Stimulated activated CD8-positive, alpha-beta memory T cell treated with anti-CD3 and anti-CD28 coated beads, Interleukin-7, amount 100 ng/mL, for 48 hours (primary cell): ENCODE data around the gene IER2.
A peak's percentile ranks its signal among the peaks of the same experiment; 100 is the strongest.
"Not testable (repeated sequence)": the region's sequence is repeated elsewhere in the genome, so short reads cannot be mapped to it uniquely, and the experiment has no call there.

Experiments used
- DNase-seq, 2 donors: peaks; one replicate each; pipeline ENCODE4 v3.0.0-alpha.2; 2020; ENCODE audit warnings: low read depth in 1 of 2; ENCODE audit errors: extremely low read depth in 1 of 2

The IER2 gene

DNA sequence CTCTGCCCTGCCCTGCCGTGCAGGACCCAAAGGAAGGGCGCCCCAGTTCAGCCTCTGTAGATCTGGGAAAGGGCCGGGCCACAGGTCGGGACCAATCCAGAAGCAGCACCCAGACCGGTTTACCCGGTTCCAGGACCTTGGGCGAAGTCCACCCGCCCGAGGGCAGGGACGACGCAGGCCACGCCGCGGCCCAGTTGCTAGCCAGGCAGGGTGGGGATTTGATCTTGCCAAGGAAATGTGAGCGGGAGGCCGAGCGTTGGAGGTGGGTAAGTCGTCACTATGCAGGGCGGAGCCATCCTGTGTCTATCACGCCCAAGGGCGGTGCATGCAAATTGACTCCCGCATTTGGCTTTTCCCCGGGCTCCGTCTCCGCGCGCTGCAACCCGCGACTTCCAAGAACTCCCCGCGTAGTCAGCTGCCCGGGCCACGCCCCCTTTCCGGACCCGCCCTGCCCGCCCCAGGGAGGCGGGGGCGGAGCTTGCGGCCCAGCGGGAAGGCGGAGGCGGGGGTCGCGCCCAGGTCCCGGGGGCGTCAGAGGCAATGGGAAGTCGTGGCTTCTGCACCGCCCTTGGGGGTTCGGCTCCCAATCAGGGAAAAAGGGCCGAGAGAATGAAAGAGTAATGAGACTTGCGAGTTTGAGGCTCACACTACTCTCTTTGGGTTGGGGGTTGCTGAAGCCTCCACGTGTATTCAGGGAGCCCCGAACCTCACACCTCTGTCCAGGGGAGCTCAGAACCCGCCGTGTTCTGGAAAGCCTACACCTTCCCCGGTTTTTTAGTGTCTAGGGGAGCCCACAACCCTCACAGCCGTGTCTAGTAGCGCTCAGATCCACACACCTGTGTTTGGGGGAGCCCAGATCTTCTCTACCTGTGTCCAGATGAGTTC, 12.8 kb downstream of the IER2 start:
- peak; percentile 85 to 93 for DNase-seq

GRCh38 chr19:13163609-13164342, 13.6 kb downstream of the IER2 start:
- no peak for DNase-seq

GRCh38 chr19:13164343-13165161, 14.3 kb downstream of the IER2 start:
- DNase-seq: no peak

DNA sequence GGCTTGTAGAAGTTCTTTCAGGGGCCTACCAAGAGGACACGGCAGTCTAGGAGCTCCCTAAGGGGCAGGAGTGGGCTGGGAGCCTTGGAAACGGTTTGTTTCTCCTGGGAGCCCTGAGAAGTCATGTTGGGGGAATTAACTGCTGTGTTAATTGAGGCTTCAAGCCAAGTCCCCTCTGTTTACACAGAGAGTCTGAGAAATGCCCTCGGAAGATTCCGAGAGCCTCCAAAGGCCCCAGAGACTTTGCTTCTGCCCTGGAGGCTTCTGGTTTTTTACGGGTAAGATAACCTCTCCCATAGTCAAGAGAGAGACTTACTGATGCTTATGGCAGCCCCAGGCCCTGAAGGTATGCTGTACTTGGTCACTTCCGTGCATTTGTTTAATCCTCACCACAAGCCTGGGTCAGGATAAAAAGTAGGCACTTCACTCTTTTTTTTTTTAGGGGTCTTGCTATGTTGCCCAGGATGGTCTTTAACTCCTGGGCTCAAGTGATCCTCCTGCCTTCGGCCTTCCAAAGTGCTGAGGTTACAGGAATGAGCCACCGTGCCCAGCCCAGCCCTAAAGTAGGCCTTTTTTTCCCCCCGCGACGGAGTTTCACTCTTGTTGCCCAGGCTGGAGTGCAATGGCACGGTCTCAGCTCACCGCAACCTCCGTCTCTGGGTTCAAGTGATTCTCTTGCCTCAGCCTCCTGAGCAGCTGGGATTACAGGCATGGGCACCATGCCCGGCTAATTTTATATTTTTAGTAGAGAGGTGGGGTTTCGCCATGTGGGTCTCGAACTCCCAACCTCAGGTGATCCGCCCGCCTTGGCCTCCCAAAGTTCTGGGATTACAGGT, 15.2 kb downstream of the IER2 start:
- DNase-seq: no peak

GRCh38 chr19:13166151-13166550, 15.9 kb downstream of the IER2 start:
- DNase-seq: not testable (repeated sequence)

DNA sequence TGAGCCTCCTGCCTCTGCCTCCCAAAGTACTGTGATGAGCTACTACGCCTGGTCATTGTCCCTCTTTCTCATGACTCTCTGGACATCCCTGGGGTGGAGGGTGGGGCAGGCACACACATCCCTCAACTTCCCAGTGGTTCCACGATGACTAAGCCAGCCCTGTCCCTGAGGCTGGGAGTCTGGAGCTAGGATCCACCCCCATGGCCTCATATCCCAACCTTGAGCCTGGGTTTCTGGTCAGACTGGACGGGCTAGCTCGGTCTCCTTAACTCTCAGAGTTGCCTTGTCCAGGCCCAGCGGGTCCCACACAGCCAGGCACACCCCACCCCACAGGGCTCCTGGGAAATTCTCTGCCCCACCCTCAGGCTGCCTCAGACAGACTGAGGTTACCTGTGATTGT, 19.6 kb downstream of the IER2 start:
- DNase-seq: no peak

GRCh38 chr19:13171146-13171545, 20.9 kb downstream of the IER2 start:
- no peak for DNase-seq

GRCh38 chr19:13172346-13173138, 22.3 kb downstream of the IER2 start:
- DNase-seq: peak in 1 of 2 donors; percentile 85

GRCh38 chr19:13173139-13173737, 23.0 kb downstream of the IER2 start:
- no peak for DNase-seq

GRCh38 chr19:13176345-13176744, 26.1 kb downstream of the IER2 start:
- DNase-seq: no peak

DNA sequence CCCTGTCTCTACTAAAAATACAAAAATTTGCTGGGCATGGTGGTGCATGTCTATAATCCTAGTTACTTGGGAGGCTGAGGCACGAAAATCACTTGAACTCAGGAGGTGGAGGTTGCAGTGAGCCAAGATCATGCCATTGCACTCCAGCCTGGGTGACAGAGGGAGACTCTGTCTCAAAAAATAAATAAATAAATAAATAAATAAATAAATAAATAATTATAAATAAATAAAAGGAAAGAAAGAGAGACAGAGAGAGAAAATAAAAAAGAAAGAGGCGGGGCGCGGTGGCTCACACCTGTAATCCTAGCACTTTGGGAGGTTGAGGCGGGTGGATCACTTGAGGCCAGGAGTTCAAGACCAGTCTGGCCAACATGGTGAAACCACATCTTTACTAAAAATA, 27.4 kb downstream of the IER2 start:
- DNase-seq: not testable (repeated sequence)

- DNase-seq: not testable (repeated sequence)
Observed at GRCh38 chr19:13178291-13178690, 28.1 kb downstream of the IER2 start.

- DNase-seq: no peak
Observed at GRCh38 chr19:13181747-13182388, 31.7 kb downstream of the IER2 start.

- not testable (repeated sequence) for DNase-seq
Observed at GRCh38 chr19:13184926-13185325, 34.7 kb downstream of the IER2 start.

- DNase-seq: not testable (repeated sequence)
Observed at GRCh38 chr19:13185763-13186657, 35.8 kb downstream of the IER2 start.

DNA sequence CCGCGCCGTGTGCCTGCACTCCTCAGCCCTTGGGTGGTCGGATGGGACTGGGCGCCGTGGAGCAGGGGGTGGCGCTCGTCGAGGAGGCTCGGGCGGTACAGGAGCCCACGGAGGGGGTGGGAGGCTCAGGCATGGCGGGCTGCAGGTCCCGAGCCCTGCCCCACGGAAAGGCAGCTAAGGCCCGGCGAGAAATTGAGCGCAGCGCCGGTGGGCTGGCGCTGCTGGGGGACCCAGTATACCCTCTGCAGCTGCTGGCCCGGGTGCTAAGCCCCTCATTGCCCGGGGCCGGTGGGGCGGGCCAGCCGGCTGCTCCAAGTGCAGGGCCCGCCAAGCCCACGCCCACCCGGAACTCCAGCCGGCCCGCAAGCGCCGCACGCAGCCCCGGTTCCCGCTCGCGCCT, 36.5 kb downstream of the IER2 start:
- not testable (repeated sequence) for DNase-seq

DNA sequence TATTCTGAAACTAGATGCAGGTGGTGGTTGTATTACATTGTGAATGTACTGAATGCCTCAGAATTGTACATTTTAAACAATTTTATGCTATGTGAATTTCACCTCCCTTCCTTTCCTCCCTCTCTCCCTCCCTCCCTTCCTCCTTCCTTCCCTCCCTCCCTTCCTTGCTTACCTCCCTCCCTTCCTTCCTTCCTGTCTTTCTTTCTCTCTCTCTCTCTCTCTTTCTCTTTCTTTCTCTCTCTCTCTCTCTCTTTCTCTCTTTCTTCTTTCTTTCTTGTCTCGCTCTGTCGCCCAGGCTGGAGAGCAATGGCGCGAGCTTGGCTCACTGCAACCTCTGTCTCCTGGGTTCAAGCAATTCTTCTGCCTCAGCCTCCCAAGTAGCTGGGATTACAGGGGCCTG, 37.2 kb downstream of the IER2 start:
- DNase-seq: no peak

- DNase-seq: no peak
Observed at GRCh38 chr19:13189600-13189999, 39.4 kb downstream of the IER2 start.
